Measurements from ENCODE around the gene PTPRU.

PTPRU gene

GRCh38 chr1:29247571-29248273, 11.4 kb downstream of the PTPRU start:
- no peak for DNase-seq

GRCh38 chr1:29248409-29248808, 12.1 kb downstream of the PTPRU start:
- DNase-seq = no peak

- no peak for DNase-seq
These were observed 12.9 kb downstream of the PTPRU start for GRCh38 chr1:29249170-29249691.

GRCh38 chr1:29249951-29250581, 13.7 kb downstream of the PTPRU start:
- no peak for DNase-seq

GRCh38 chr1:29251164-29252124, 15.1 kb downstream of the PTPRU start:
- DNase-seq = no peak

- no peak for DNase-seq
These were observed 16.9 kb downstream of the PTPRU start for GRCh38 chr1:29253180-29253579.

- DNase-seq = no peak
These were observed 18.0 kb downstream of the PTPRU start for GRCh38 chr1:29254346-29254745.

GRCh38 chr1:29255134-29255666, 18.9 kb downstream of the PTPRU start:
- DNase-seq = no peak

- DNase-seq = no peak
These were observed 20.1 kb downstream of the PTPRU start for GRCh38 chr1:29256394-29256793.

- DNase-seq = no peak
These were observed 20.9 kb downstream of the PTPRU start for GRCh38 chr1:29256979-29257804.

GRCh38 chr1:29258189-29258975, 22.1 kb downstream of the PTPRU start:
- DNase-seq = no peak

- DNase-seq = no peak
These were observed 22.9 kb downstream of the PTPRU start for GRCh38 chr1:29258976-29259801.

GRCh38 chr1:29259802-29260441, 23.6 kb downstream of the PTPRU start:
- peak; percentile 9 to 17 for DNase-seq

- no peak for DNase-seq
These were observed 24.2 kb downstream of the PTPRU start for GRCh38 chr1:29260531-29260930.

GRCh38 chr1:29264773-29265389, 28.6 kb downstream of the PTPRU start:
- DNase-seq = no peak

- DNase-seq = no peak
These were observed 30.6 kb downstream of the PTPRU start for GRCh38 chr1:29266912-29267311.

- no peak for DNase-seq
These were observed 31.2 kb downstream of the PTPRU start for GRCh38 chr1:29267321-29268070.

GRCh38 chr1:29269382-29269781, 33.1 kb downstream of the PTPRU start:
- DNase-seq = no peak
